ENCODE measurements around the gene RTL10. TPM values are rescaled to one million over a fixed set of nuclear protein-coding genes. Genes with fewer than 3 reads are reported as not detected.

Gene RTL10
- total RNA-seq, 1 donor from 2014 or later, result 21.4 TPM

DNA sequence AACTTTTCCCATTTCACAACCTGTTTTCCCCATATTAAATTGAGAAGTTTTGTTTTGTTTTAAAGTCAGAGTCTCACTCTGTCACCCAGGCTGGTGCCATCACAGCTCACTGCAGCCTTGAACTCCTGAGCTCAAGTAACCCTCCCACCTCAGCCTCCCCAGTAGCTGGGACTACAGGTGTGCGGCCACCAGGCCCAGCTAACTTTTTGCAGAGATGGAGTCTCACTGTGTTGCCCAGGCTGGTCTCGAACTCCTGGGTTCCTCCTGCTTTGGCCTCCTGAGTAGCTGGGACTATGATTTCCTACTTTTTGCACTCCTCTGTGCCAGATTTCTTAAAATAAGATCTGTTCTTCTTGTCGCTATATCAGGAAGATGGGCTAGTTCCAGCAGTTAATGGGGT, 44.9 kb downstream of the RTL10 start:
- no peak overlapping the region for H3K27ac ChIP-seq
- no peak for DNase-seq (ENCODE audit: extremely low spot score in 2 of 2)
- no peaks in the 10 kb centered on the region for H3K27me3 ChIP-seq
- no peaks in the 10 kb centered on the region for H3K9me3 ChIP-seq
- no peak for TF ChIP-seq POLR2AphosphoS5 (IDR thresholded peaks at IDR 0.05; ENCODE audit: insufficient read depth in 1 of 2, low read depth in 1 of 2)
- no peak for TF ChIP-seq POLR2A (IDR thresholded peaks at IDR 0.05)
- TF ChIP-seq, protein P1, sequence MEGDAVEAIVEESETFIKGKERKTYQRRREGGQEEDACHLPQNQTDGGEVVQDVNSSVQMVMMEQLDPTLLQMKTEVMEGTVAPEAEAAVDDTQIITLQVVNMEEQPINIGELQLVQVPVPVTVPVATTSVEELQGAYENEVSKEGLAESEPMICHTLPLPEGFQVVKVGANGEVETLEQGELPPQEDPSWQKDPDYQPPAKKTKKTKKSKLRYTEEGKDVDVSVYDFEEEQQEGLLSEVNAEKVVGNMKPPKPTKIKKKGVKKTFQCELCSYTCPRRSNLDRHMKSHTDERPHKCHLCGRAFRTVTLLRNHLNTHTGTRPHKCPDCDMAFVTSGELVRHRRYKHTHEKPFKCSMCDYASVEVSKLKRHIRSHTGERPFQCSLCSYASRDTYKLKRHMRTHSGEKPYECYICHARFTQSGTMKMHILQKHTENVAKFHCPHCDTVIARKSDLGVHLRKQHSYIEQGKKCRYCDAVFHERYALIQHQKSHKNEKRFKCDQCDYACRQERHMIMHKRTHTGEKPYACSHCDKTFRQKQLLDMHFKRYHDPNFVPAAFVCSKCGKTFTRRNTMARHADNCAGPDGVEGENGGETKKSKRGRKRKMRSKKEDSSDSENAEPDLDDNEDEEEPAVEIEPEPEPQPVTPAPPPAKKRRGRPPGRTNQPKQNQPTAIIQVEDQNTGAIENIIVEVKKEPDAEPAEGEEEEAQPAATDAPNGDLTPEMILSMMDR (IDR thresholded peaks at IDR 0.05), result no peak
- no peak overlapping the region for H3K4me3 ChIP-seq
- H3K36me3 ChIP-seq, result no peaks in the 10 kb centered on the region
- peaks cover 38% of the 10 kb centered on the region for H3K4me1 ChIP-seq
- intact Hi-C loops (cut with DNase I), result no loop called here

- H3K9me3 ChIP-seq, result no peaks in the 10 kb centered on the region
- no peaks in the 10 kb centered on the region for H3K36me3 ChIP-seq
- no peak overlapping the region for H3K4me3 ChIP-seq
- intact Hi-C loops (cut with DNase I), result no loop called here
- TF ChIP-seq POLR2A (IDR thresholded peaks at IDR 0.05), result no peak
- TF ChIP-seq, protein P1 (IDR thresholded peaks at IDR 0.05), result no peak
- TF ChIP-seq POLR2AphosphoS5 (IDR thresholded peaks at IDR 0.05; ENCODE audit: insufficient read depth in 1 of 2, low read depth in 1 of 2), result no peak
- H3K4me1 ChIP-seq, result peaks cover 38% of the 10 kb centered on the region
- H3K27me3 ChIP-seq, result no peaks in the 10 kb centered on the region
- DNase-seq (ENCODE audit: extremely low spot score in 2 of 2), result no peak
- no peak overlapping the region for H3K27ac ChIP-seq
These were observed 45.7 kb downstream of the RTL10 start for GRCh38 chr22:19808873-19809478.

DNA sequence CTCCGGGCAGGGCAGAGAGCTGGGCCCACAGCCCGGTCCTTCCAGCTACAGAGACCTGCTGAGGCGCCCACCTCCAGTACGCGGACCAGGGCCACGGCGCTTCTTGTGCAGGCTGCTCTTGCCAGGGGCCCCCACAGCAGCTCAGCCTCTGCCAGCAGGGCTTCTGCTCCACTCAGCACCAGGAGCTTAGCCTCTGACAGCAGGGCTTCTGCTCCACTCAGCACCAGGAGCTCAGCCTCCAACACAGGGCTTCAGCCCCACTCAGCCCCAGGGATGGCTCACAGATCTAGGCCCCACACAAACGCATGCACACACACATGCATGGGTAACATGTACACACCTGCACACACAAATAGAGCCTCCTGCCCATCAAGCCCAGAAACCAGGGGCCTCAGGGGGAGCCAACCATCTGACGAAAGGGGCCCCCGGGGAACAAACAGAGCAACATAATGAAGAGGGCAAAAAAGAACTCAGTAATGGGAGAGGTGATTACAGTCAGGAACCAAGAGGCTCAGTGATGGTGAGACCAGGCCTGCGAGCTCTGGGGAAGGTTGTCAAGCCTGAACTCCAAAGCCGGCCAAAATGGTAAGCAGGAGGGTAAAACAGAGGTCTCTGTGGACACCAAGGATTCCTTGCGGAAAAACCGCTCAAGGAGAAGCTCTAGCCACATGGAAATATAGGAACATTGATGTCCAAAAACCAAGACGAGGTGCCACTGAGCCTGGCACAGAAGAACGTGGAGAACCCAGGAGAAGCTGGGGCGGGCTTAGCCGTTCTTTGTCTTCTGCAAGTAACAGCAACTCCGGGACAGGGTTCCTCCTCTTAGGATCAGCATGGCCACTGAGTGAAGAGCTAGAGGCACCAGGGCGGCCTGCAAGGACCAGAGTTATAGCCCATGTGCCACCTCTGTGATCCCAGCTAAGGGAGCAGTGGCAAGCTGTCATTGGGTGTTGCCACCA, 46.5 kb downstream of the RTL10 start:
- Histone ChIP-seq H3K27me3 (no peaks in the 10 kb centered on the region), H3K4me3 (no peak overlapping the region), H3K27ac (no peak overlapping the region), H3K36me3 (no peaks in the 10 kb centered on the region), H3K9me3 (no peaks in the 10 kb centered on the region), H3K4me1 (peaks cover 38% of the 10 kb centered on the region)
- intact Hi-C loops (cut with DNase I), result no loop called here
- TF ChIP-seq POLR2AphosphoS5 (IDR thresholded peaks at IDR 0.05; ENCODE audit: insufficient read depth in 1 of 2, low read depth in 1 of 2) (no peak), POLR2A (IDR thresholded peaks at IDR 0.05) (no peak)
- TF ChIP-seq, protein P1 (IDR thresholded peaks at IDR 0.05), result no peak
- no peak for DNase-seq (ENCODE audit: extremely low spot score in 2 of 2)

GRCh38 chr22:19807161-19807913, 47.3 kb downstream of the RTL10 start:
- H3K9me3 ChIP-seq, result no peaks in the 10 kb centered on the region
- TF ChIP-seq POLR2A (IDR thresholded peaks at IDR 0.05), result no peak
- no peak for TF ChIP-seq POLR2AphosphoS5 (IDR thresholded peaks at IDR 0.05; ENCODE audit: insufficient read depth in 1 of 2, low read depth in 1 of 2)
- TF ChIP-seq, protein P1 (IDR thresholded peaks at IDR 0.05), result no peak
- no peak for DNase-seq (ENCODE audit: extremely low spot score in 2 of 2)
- no peak overlapping the region for H3K27ac ChIP-seq
- H3K27me3 ChIP-seq, result no peaks in the 10 kb centered on the region
- H3K36me3 ChIP-seq, result no peaks in the 10 kb centered on the region
- intact Hi-C loops (cut with DNase I), result no loop called here
- peaks cover 38% of the 10 kb centered on the region for H3K4me1 ChIP-seq
- H3K4me3 ChIP-seq, result no peak overlapping the region
